GM19468 (cell line): ENCODE results near the gene PGM2.

Experiments used
- ATAC-seq: cut with Tn5 transposase; IDR thresholded peaks from one replicate; pipeline ENCODE4 v1.9.1; 2021; ENCODE audit warnings: mild to moderate bottlenecking, moderate library complexity, moderate number of reproducible peaks; ENCODE audit not compliant: unreplicated experiment; ENCODE audit errors: extremely low read depth

The PGM2 gene

GRCh38 chr4:37858112-37858511, 31.6 kb downstream of the PGM2 start:
- no peak for ATAC-seq

GRCh38 chr4:37858872-37859271, 32.4 kb downstream of the PGM2 start:
- ATAC-seq, result no peak

- no peak for ATAC-seq
These were observed 33.8 kb downstream of the PGM2 start for GRCh38 chr4:37860266-37860665.

- ATAC-seq, result no peak
These were observed 36.5 kb downstream of the PGM2 start for GRCh38 chr4:37862961-37863360.

GRCh38 chr4:37864786-37865185, 38.3 kb downstream of the PGM2 start:
- ATAC-seq, result no peak

- ATAC-seq, result no peak
These were observed 39.0 kb downstream of the PGM2 start for GRCh38 chr4:37865450-37865849.

- ATAC-seq, result no peak
These were observed 40.6 kb downstream of the PGM2 start for GRCh38 chr4:37867102-37867501.

GRCh38 chr4:37868238-37868637, 41.8 kb downstream of the PGM2 start:
- ATAC-seq, result no peak

- ATAC-seq, result peak; percentile 52
These were observed 46.0 kb downstream of the PGM2 start for GRCh38 chr4:37872310-37872988.

GRCh38 chr4:37873386-37873785, 46.9 kb downstream of the PGM2 start:
- no peak for ATAC-seq

- ATAC-seq, result no peak
These were observed 49.7 kb downstream of the PGM2 start for GRCh38 chr4:37876156-37876555.

- no peak for ATAC-seq
These were observed 52.9 kb downstream of the PGM2 start for GRCh38 chr4:37879365-37879764.

GRCh38 chr4:37881811-37882210, 55.3 kb downstream of the PGM2 start:
- no peak for ATAC-seq

GRCh38 chr4:37882665-37883296, 56.3 kb downstream of the PGM2 start:
- no peak for ATAC-seq

GRCh38 chr4:37884855-37885487, 58.5 kb downstream of the PGM2 start:
- ATAC-seq, result no peak

- no peak for ATAC-seq
These were observed 59.0 kb downstream of the PGM2 start for GRCh38 chr4:37885496-37885895.

GRCh38 chr4:37889849-37890800, 63.6 kb downstream of the PGM2 start:
- no peak for ATAC-seq

- ATAC-seq, result no peak
These were observed 64.3 kb downstream of the PGM2 start, which contains the start of gene TBC1D1 for GRCh38 chr4:37890801-37891259. TBC1D1 (plus strand) TSS chr4:37891084; CDS start chr4:37902096, 11,012 bp downstream.

- peak; percentile 38 for ATAC-seq
These were observed 65.0 kb downstream of the PGM2 start for GRCh38 chr4:37891260-37892159.
